GM12892 (cell line): Measurements from ENCODE around the gene ZNF91.
"Not testable (repeated sequence)": the region's sequence is repeated elsewhere in the genome, so short reads cannot be mapped to it uniquely, and the experiment has no call there.

Source experiments
- DNase-seq: peaks from one replicate; pipeline ENCODE4 v3.0.0; 2011; ENCODE audit not compliant: insufficient read length
- FAIRE-seq: peaks from 2 replicates; lab custom pipeline; 2011; peaks lifted over from hg19 to GRCh38; lab: Jason Lieb, UNC
- POLR2A ChIP-seq: IDR thresholded peaks from 2 replicates; pipeline ENCODE4 v1.6.1; 2011; ENCODE audit warnings: low read depth, low read length, control low read depth
- POLR2AphosphoS5 ChIP-seq: IDR thresholded peaks from 2 replicates; pipeline ENCODE4 v1.6.1; 2011; ENCODE audit warnings: low read depth, low read length, control low read depth
- TAF1 ChIP-seq: IDR thresholded peaks from 2 replicates; pipeline ENCODE4 v1.6.1; 2011; ENCODE audit warnings: low read depth, mild to moderate bottlenecking, control low read depth, low read length, borderline replicate concordance

Gene ZNF91

GRCh38 chr19:23345838-23346237, 49.4 kb downstream of the ZNF91 start:
- FAIRE-seq (no peak), DNase-seq (no peak)
- TF ChIP-seq POLR2A = no peak
- TF ChIP-seq POLR2AphosphoS5 = no peak
- no peak for TF ChIP-seq TAF1

- TF ChIP-seq TAF1 (no peak), POLR2A (no peak), POLR2AphosphoS5 (no peak)
- no peak for FAIRE-seq
- no peak for DNase-seq
Measured at GRCh38 chr19:23343434-23344010, 51.7 kb downstream of the ZNF91 start.

DNA sequence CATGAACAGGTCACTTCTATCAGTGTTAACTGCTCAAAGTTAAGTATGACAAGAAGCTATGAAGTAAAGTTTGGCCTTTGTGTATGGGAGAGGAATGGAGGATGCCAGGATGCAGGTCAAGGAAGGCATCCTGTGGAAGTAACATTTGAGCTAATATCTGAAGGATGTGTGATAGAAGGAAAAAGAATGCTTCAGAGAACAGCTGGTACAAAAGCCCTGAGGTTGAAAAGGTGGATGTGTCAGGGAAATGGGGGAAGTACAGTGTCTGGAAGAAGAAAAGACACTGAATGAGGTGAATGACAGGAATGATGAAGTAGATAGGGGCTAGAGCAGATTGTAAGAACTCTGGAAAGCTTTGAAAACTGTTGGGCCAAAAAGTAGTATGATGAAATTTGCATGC, 67.1 kb downstream of the ZNF91 start:
- TF ChIP-seq POLR2AphosphoS5 (no peak), POLR2A (no peak), TAF1 (no peak)
- FAIRE-seq (no peak), DNase-seq (no peak)

GRCh38 chr19:23321953-23322549, 73.2 kb downstream of the ZNF91 start:
- TF ChIP-seq POLR2AphosphoS5 (no peak), POLR2A (no peak), TAF1 (no peak)
- DNase-seq (no peak), FAIRE-seq (no peak)

DNA sequence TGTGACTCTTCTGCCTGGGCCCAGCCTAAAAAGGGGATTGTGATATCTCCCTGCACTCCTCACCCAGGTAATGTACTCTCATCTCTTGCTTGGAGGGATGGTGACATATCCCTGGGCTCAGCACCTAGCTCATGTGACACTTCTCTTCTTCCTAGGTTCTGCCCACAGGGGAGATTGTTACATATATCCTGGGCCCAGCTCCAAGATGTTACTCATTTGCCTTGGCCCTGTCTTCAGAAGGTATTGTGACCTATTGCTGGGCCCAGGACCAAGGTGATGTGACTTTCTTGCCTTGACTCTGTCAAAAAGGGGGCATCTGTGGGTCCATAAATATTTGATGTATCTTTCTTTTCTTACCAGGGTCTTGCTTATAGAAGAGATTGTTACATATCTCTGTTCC, 73.9 kb downstream of the ZNF91 start:
- DNase-seq, FAIRE-seq: not testable (repeated sequence)

DNA sequence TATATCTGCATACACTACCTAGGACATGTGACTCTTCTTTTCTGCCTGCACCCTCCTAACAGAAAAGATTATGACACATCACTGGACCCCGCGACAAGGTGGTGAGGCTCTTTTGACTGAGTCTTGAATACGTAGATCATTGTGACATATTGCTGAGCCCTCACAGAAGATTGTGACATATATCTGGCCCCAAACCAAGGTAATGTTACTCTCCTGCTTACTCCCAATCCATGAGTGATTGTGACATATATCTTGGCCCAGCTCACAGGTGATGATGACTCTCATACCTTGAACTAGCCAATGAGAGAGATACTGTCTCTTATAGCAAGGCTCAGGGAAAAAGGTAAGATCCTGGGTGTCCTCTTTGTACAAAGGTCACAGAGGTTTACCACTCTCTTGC, 75.7 kb downstream of the ZNF91 start:
- DNase-seq, FAIRE-seq: not testable (repeated sequence)

DNA sequence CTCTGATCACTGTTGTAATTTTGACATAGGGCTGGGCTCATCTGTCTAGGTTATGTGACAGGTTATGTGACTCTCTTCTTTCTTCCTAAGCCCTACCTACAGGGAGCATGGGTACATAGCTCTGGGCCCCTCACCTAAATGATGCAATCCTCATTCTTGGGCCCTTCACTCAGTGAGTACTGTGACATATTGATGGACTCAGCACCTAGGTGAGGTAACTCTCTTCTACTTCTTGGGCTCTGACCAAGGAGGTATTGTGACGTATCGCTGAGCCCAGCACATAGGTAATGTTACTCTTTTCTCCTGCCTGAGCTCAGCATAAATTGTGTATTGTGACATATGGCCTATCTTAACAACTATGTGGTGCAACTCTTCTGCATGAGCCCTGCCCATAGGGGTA, 76.3 kb downstream of the ZNF91 start:
- not testable (repeated sequence) for FAIRE-seq, DNase-seq

DNA sequence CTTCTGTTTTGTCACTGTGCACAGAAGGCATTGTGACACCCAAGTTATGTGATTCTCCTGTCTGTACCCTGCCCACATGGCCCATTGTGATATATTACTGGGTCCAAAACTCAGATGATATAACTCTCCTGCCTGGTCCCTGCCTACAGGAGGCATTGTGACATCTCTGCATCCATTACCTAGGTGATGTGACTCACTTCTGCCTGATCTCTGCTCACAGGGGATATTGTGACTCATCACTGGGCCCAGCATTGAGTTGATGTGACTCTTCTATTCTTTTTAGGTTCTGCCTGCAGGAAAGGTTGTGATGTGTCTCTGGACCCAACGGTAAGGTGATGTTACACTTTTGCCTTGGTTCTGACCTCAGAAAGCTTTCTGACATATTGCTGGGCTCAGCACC, 77.1 kb downstream of the ZNF91 start:
- DNase-seq = no peak
- no peak for FAIRE-seq
- TF ChIP-seq POLR2A (no peak), POLR2AphosphoS5 (no peak), TAF1 (no peak)

DNA sequence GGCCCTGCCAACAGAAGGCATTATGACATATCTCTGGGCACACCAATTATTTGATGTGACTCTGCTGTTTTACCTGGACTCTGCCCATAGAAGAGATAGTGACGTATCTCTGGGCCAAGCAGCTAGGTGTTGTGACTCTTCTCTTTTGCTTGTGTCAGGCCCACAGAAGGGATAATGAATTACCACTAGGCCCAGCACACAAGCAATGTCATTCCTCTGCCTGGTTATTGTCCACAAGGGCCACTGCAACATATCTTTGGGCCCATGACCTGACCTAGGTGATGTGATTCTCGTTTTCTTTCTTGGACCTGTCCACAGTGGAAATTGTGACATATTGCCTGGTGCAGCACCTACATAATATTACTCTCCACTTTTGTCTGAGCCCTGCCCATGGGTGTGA, 80.0 kb downstream of the ZNF91 start:
- DNase-seq (no peak), FAIRE-seq (no peak)
- TF ChIP-seq TAF1 (no peak), POLR2A (no peak), POLR2AphosphoS5 (no peak)

GRCh38 chr19:23314505-23315251, 80.6 kb downstream of the ZNF91 start:
- no peak for FAIRE-seq
- DNase-seq = no peak
- TF ChIP-seq POLR2A (no peak), TAF1 (no peak), POLR2AphosphoS5 (no peak)

DNA sequence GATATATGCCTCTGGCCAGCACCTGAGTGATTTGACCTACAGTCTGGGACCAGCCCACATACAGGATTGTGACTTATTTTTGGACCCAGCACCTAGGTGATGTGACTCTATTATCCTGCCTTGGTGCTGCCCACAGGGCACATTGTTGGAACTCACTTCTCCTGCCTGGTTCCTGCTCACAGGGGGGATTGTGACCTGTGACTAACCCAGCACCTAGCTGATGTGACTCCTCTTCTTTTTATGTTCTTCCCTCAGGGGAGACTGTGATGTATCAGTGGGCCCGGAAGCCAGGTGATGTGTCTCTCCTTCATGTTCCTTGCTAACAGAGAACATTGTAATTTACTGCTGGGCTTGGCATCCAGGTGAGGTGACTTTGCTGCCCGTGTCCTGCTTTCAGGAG, 82.1 kb downstream of the ZNF91 start:
- TF ChIP-seq POLR2AphosphoS5 = no peak
- TF ChIP-seq TAF1 = no peak
- no peak for TF ChIP-seq POLR2A
- DNase-seq = no peak
- FAIRE-seq = no peak

GRCh38 chr19:23312515-23312914, 82.8 kb downstream of the ZNF91 start:
- no peak for DNase-seq
- TF ChIP-seq POLR2A (no peak), POLR2AphosphoS5 (no peak), TAF1 (no peak)
- FAIRE-seq = no peak

DNA sequence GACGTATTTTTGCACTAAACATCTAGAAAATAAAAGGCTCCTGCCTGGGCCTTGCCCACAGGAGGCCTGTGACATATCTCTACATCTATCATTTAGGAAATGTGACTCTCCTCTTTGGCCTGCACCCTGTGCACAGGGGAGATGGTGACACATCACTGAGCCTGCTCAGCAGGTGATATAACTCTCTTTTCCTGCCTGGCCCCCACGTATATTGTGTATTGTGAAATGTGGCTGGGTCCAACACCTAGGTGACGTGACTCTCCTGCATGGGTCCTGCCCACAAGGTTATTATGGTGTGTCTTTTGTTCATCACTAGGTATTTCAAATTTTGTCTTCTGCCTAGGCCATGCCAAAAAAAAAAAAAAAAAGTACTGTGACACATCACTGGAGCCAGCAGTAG, 83.7 kb downstream of the ZNF91 start:
- FAIRE-seq (no peak), DNase-seq (no peak)
- no peak for TF ChIP-seq TAF1
- no peak for TF ChIP-seq POLR2AphosphoS5
